B cell (primary cell): Measurements from ENCODE around the gene DDIT4. TPM values are rescaled to one million over a fixed set of nuclear protein-coding genes. Genes with fewer than 3 reads are reported as not detected.

ENCODE experiments used
- ATAC-seq: fragments of 200-7000 bp; cut with Tn5 transposase; one replicate; pipeline ENCODE4 v1.10.0; 2021; ENCODE audit warnings: low read depth, mild to moderate bottlenecking, moderate number of reproducible peaks, moderate library complexity
- CTCF ChIA-PET: fragments of 350-600 bp; sonication (Branson Sonifier 250); formaldehyde crosslinking; loops from one replicate; lab custom pipeline; 2021; ENCODE audit warnings: antibody characterized with exemption, inconsistent platforms; lab: Charles Lee
- POLR2A ChIA-PET: fragments of 350-600 bp; sonication (Branson Sonifier 250); formaldehyde crosslinking; loops from one replicate; lab custom pipeline; 2021; ENCODE audit warnings: antibody characterized with exemption; lab: Charles Lee
- DNase-seq: peaks from one replicate; pipeline ENCODE4 v3.0.0; 2013
- H2AFZ ChIP-seq: 2 replicates; pipeline ENCODE4 v1.6.1; 2012; ENCODE audit warnings: mild to moderate bottlenecking, low read depth, low read length; ENCODE audit not compliant: insufficient read depth, poor library complexity, severe bottlenecking
- H3K27ac ChIP-seq, 2 donors: 1 replicate in 1 of 2; 2 replicates in 1 of 2; pipeline ENCODE4 v1.5.1; 2012 to 2013; ENCODE audit warnings: low read length in 2 of 2, mild to moderate bottlenecking in 2 of 2, moderate library complexity in 1 of 2
- H3K27me3 ChIP-seq, 4 experiments: fragments of 200-600 bp in 1 of 4; sonication (generic) in 1 of 4; replicated peaks in 1 of 4; 1 replicate in 2 of 4; 2 replicates in 2 of 4; pipeline versions ENCODE4 v1.6.1 to v1.7.0; 2013 to 2016; ENCODE audit warnings: low read length in 3 of 4, mild to moderate bottlenecking in 2 of 4, mixed read lengths in 1 of 4, moderate library complexity in 1 of 4; ENCODE audit not compliant: insufficient read depth in 4 of 4, control insufficient read depth in 3 of 4; ENCODE audit errors: control extremely low read depth in 1 of 4
- H3K36me3 ChIP-seq, 2 experiments: replicated peaks in 1 of 2; 1 replicate in 1 of 2; 2 replicates in 1 of 2; pipeline versions ENCODE4 v1.6.1 to v1.7.1; 2013; ENCODE audit warnings: low read length in 1 of 2; ENCODE audit not compliant: insufficient read depth in 2 of 2, control insufficient read depth in 1 of 2; ENCODE audit errors: control extremely low read depth in 1 of 2, extremely low read depth in 1 of 2
- H3K4me1 ChIP-seq, 2 donors: fragments of 200-600 bp in 1 of 2; sonication (generic) in 1 of 2; 1 replicate in 1 of 2; 2 replicates in 1 of 2; pipeline versions ENCODE4 v1.5.1 to v1.6.1; 2013 to 2017; ENCODE audit warnings: low read length in 2 of 2; ENCODE audit not compliant: control insufficient read depth in 2 of 2, insufficient read depth in 2 of 2
- H3K4me2 ChIP-seq: replicated peaks from 2 replicates; pipeline ENCODE3; 2012; ENCODE audit warnings: mild to moderate bottlenecking, low read depth, low read length; ENCODE audit not compliant: poor library complexity, severe bottlenecking
- H3K4me3 ChIP-seq, 5 experiments: fragments of 200-600 bp in 1 of 5; sonication (generic) in 1 of 5; 1 replicate in 3 of 5; 2 replicates in 2 of 5; pipeline versions ENCODE4 v1.5.1 to v1.7.0; 2011 to 2016; ENCODE audit warnings: low read length in 4 of 5, mild to moderate bottlenecking in 4 of 5, low read depth in 2 of 5, control low read depth in 1 of 5, moderate library complexity in 1 of 5; ENCODE audit not compliant: insufficient read depth in 1 of 5; ENCODE audit errors: control extremely low read depth in 1 of 5, extremely low read depth in 1 of 5
- H3K79me2 ChIP-seq: fragments of 200-600 bp; sonication (generic); one replicate; pipeline ENCODE4 v1.6.0; 2016; ENCODE audit warnings: low read length; ENCODE audit not compliant: control insufficient read depth, insufficient read depth
- H3K9ac ChIP-seq: fragments of 200-600 bp; sonication (generic); 2 replicates; pipeline ENCODE4 v1.6.1; 2017; ENCODE audit warnings: mild to moderate bottlenecking, low read length, moderate library complexity
- H3K9me3 ChIP-seq, 3 donors: one replicate each; pipeline versions ENCODE4 v1.6.1 to v1.7.1; 2013; ENCODE audit warnings: low read length in 2 of 3; ENCODE audit not compliant: control insufficient read depth in 2 of 3, insufficient read depth in 1 of 3; ENCODE audit errors: control extremely low read depth in 1 of 3
- H4K20me1 ChIP-seq: 2 replicates; pipeline ENCODE4 v1.6.0; 2012; ENCODE audit warnings: mild to moderate bottlenecking, low read length; ENCODE audit not compliant: insufficient read depth, control insufficient read depth, poor library complexity, severe bottlenecking
- H3K27ac Mint-ChIP-seq: one replicate; pipeline ENCODE4 v1.8.0; 2021; ENCODE audit warnings: mixed read lengths
- H3K27me3 Mint-ChIP-seq: one replicate; pipeline ENCODE4 v1.8.0; 2021; ENCODE audit warnings: mixed read lengths
- H3K4me1 Mint-ChIP-seq: one replicate; pipeline ENCODE4 v1.8.0; 2021; ENCODE audit warnings: mixed read lengths
- H3K4me3 Mint-ChIP-seq: one replicate; pipeline ENCODE4 v1.8.0; 2021; ENCODE audit warnings: mixed read lengths
- H3K9me3 Mint-ChIP-seq: one replicate; pipeline ENCODE4 v1.8.0; 2022; ENCODE audit warnings: mixed read lengths; ENCODE audit not compliant: insufficient read depth
- CTCF ChIP-seq: fragments of 200-600 bp; IDR thresholded peaks from one replicate; pipeline ENCODE4 v1.8.0; 2022; ENCODE audit warnings: antibody characterized with exemption, mild to moderate bottlenecking
- EZH2 ChIP-seq: IDR thresholded peaks from 2 replicates; pipeline ENCODE4 v1.6.1; 2012; ENCODE audit warnings: borderline replicate concordance, low read depth, mild to moderate bottlenecking, moderate library complexity, low read length; ENCODE audit not compliant: insufficient read depth, poor library complexity, severe bottlenecking
- WGBS: methylation state at CpG from one replicate; pipeline ENCODE4 v1.1.5; 2013; ENCODE audit warnings: missing lambda C conversion rate; ENCODE audit not compliant: insufficient coverage; 5-methylcytosine and 5-hydroxymethylcytosine counted together
- intact Hi-C: fragments of 100-400 bp; cut with micrococcal nuclease; formaldehyde crosslinking; loops from one replicate; pipeline ENCODE4 v1.10.0; 2022
- polyA plus RNA-seq: library from polyadenylated mRNA; depleted of rRNA; stranded (reverse); fragments of >200 nt; gene quantifications from 2 replicates; pipeline ENCODE4 v1.2.3, GENCODE V29; 2012
- total RNA-seq, 2 donors: library from RNA; stranded (reverse); fragments of 120-200 nt in 1 of 2; gene quantifications; 1 replicate in 1 of 2; 2 replicates in 1 of 2; pipeline versions ENCODE4 v1.2.3 to v1.2.4, GENCODE V29; 2013 to 2022

Gene DDIT4
- total and polyA plus RNA-seq, 2 donors (not counting 1 experiment from before 2014, with no cell fraction given) = 102 to 110 TPM

- H3K27ac Mint-ChIP-seq = peak overlapping the region; percentile 34
- H3K4me1 ChIP-seq = peaks cover 27 to 31% of the 10 kb centered on the region in 2 donors
- H3K4me2 ChIP-seq = no peak overlapping the region
- no peaks in the 10 kb centered on the region for H3K27me3 Mint-ChIP-seq
- H3K36me3 ChIP-seq = peaks cover 0 to 15% of the 10 kb centered on the region in 2 experiments
- DNase-seq = no peak
- no peaks in the 10 kb centered on the region for H3K9me3 Mint-ChIP-seq
- H3K4me3 Mint-ChIP-seq = no peak overlapping the region
- no peak for TF ChIP-seq CTCF
- TF ChIP-seq EZH2 = no peak
- H2AFZ ChIP-seq = no peak overlapping the region
- H3K9me3 ChIP-seq = no peaks in the 10 kb centered on the region
- H3K27me3 ChIP-seq = no peaks in the 10 kb centered on the region
- ChIA-PET POLR2A (interaction anchor here (0.8 to 5.9 kb wide), 4 partner anchors 17 to 72 kb away, joined by 3 to 73 read pairs (median 8); no protein-coding TSS in a partner anchor), CTCF (interaction anchor here (0.7 to 1.3 kb wide), 12 partner anchors 13 to 380 kb away, joined by 3 to 8 read pairs (median 3); no protein-coding TSS in a partner anchor)
- H3K9ac ChIP-seq = no peak overlapping the region
- peaks cover 24% of the 10 kb centered on the region for H3K79me2 ChIP-seq
- 96% methylated on average over 3 of the region's 3 CpGs for WGBS
- no peak for ATAC-seq
- intact Hi-C loops = loop anchor here (10.0 kb wide), 1 partner anchor 1717 kb away; the partner anchor contains the start of gene VCL
- H4K20me1 ChIP-seq = peaks cover 25% of the 10 kb centered on the region
- peaks cover 36% of the 10 kb centered on the region for H3K4me1 Mint-ChIP-seq
- H3K27ac ChIP-seq = peak overlapping the region in 1 of 2 donors; percentile 58
- H3K4me3 ChIP-seq = no peak overlapping the region
Observed at GRCh38 chr10:72277996-72278667, 4.4 kb downstream of the DDIT4 start.
